Esophagus muscularis mucosa (tissue), 4 donors: Measurements from ENCODE around the gene TMEM263. TPM values are rescaled to one million over a fixed set of nuclear protein-coding genes. Genes with fewer than 3 reads are reported as not detected.

ENCODE experiments used
- DNase-seq: peaks from one replicate; pipeline ENCODE4 v3.0.0-alpha.2; 2017; ENCODE audit errors: extremely low spot score
- H3K27ac ChIP-seq, 4 donors: fragments of 200-600 bp; sonication (generic); replicated peaks in 1 of 4; 1 replicate in 3 of 4; 2 replicates in 1 of 4; pipeline ENCODE4 v1.5.1; 2016 to 2019; ENCODE audit warnings: mild to moderate bottlenecking in 1 of 4
- H3K27me3 ChIP-seq, 4 donors: fragments of 200-600 bp; sonication (generic); one replicate each; pipeline versions ENCODE4 v1.5.1 to v1.6.0; 2016 to 2019
- H3K36me3 ChIP-seq, 4 donors: fragments of 200-600 bp; sonication (generic); one replicate each; pipeline ENCODE4 v1.5.1; 2016 to 2019
- H3K4me1 ChIP-seq, 4 donors: fragments of 200-600 bp; sonication (generic); one replicate each; pipeline ENCODE4 v1.5.1; 2016 to 2019
- H3K4me3 ChIP-seq, 4 donors: fragments of 200-600 bp; sonication (generic); 1 replicate in 2 of 4; 2 replicates in 2 of 4; pipeline ENCODE4 v1.5.1; 2016 to 2019; ENCODE audit warnings: mild to moderate bottlenecking in 4 of 4, moderate library complexity in 1 of 4
- H3K9me3 ChIP-seq, 4 donors: fragments of 200-600 bp; sonication (generic); 1 replicate in 3 of 4; 2 replicates in 1 of 4; pipeline ENCODE4 v1.5.1; 2016 to 2019
- EP300 ChIP-seq: sonication (generic); formaldehyde crosslinking; IDR thresholded peaks from one replicate; pipeline ENCODE4 v1.6.1; 2017; ENCODE audit warnings: antibody characterized with exemption
- POLR2A ChIP-seq: fragments of 450-650 bp; IDR thresholded peaks from one replicate; pipeline ENCODE4 v1.6.1; 2017; ENCODE audit warnings: antibody characterized with exemption, moderate library complexity, mild to moderate bottlenecking, low read depth
- POLR2AphosphoS5 ChIP-seq, 2 donors: sonication (generic); formaldehyde crosslinking; IDR thresholded peaks; one replicate each; pipeline ENCODE4 v1.6.1; 2017; ENCODE audit warnings: antibody characterized with exemption in 2 of 2
- WGBS: methylation state at CpG from one replicate; pipeline ENCODE4 v1.1.5; 2018; 5-methylcytosine and 5-hydroxymethylcytosine counted together
- intact Hi-C: fragments of 100-400 bp; cut with DNase I; formaldehyde crosslinking; loops from one replicate; pipeline ENCODE4 v1.15.1; 2023
- total RNA-seq, 4 donors: library from RNA; depleted of rRNA; stranded (reverse); fragments of >200 nt; gene quantifications; one replicate each; pipeline versions ENCODE4 v1.1.0 to v1.2.1, GENCODE V29; 2016
- TF ChIP-seq, protein P1 (sequence below), 3 experiments: fragments of 200-600 bp in 2 of 3; fragments of 450-650 bp in 1 of 3; sonication (generic) in 2 of 3; IDR thresholded peaks; one replicate each; pipeline ENCODE4 v1.5.1; 2017 to 2019; ENCODE audit warnings: antibody characterized with exemption in 3 of 3, mild to moderate bottlenecking in 2 of 3, moderate library complexity in 1 of 3

The TMEM263 gene
- total RNA-seq, 4 donors from 2014 or later, result 31.1 to 39.9 (median 34.5) TPM

DNA sequence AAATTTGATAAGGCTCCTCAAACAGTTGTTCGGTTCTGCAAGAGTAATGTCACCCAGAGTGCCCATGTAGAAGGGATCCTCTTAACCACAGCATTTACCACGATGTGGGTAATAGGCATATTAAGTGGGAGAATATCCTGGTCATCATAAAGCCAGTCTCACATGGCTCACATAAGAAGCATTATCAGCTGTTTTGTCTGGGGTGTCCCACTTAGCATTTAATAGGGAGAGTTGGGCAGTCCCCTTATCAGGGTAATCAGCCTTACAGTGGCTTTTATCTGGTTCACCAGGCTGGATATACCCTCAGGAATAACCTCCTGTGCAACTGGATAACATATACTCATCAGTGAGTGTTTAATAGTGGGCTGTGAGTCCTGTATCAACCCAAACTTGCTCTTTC is 12.9 kb upstream of the TMEM263 start:
- H3K27ac ChIP-seq, result no peak overlapping the region
- no peaks in the 10 kb centered on the region for H3K9me3 ChIP-seq
- 94% methylated on average over 2 of the region's 2 CpGs for WGBS
- H3K36me3 ChIP-seq, result no peaks in the 10 kb centered on the region
- H3K27me3 ChIP-seq, result no peaks in the 10 kb centered on the region
- no peak overlapping the region for H3K4me3 ChIP-seq
- no peak for DNase-seq
- TF ChIP-seq, protein P1, sequence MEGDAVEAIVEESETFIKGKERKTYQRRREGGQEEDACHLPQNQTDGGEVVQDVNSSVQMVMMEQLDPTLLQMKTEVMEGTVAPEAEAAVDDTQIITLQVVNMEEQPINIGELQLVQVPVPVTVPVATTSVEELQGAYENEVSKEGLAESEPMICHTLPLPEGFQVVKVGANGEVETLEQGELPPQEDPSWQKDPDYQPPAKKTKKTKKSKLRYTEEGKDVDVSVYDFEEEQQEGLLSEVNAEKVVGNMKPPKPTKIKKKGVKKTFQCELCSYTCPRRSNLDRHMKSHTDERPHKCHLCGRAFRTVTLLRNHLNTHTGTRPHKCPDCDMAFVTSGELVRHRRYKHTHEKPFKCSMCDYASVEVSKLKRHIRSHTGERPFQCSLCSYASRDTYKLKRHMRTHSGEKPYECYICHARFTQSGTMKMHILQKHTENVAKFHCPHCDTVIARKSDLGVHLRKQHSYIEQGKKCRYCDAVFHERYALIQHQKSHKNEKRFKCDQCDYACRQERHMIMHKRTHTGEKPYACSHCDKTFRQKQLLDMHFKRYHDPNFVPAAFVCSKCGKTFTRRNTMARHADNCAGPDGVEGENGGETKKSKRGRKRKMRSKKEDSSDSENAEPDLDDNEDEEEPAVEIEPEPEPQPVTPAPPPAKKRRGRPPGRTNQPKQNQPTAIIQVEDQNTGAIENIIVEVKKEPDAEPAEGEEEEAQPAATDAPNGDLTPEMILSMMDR (IDR thresholded peaks at IDR 0.05), result no peak
- no peak for TF ChIP-seq EP300
- no peak for TF ChIP-seq POLR2AphosphoS5 (IDR thresholded peaks at IDR 0.05)
- no peak for TF ChIP-seq POLR2A
- intact Hi-C loops, result no loop called here
- H3K4me1 ChIP-seq, result no peaks in the 10 kb centered on the region

DNA sequence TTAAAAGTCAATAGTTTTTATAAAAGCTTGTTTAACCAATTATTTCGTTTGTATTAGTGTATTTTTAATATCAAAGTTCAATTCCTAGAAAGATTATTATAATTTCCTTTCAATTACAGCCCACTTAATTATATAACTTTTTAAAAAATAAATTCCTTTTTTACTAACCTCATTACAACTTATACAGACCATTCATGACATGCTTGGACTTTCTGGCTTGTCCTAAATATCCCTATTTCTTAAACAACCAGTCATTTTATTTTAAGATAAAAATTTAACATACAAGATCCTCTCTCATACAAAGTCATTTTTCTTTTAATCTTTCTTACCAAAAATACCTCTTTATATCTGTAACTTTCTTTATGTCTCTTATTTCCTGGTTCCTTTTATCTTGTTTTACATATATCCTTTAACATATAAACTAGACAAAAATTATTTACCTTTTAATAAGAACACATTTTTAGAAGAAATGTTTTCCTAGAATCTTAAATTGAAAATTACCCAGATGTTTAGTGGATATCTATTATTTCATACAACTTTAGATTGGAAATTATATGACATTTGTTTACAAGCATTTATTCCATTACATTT is 10.4 kb upstream of the TMEM263 start:
- Histone ChIP-seq H3K4me3 (no peak overlapping the region), H3K27ac (no peak overlapping the region), H3K36me3 (no peaks in the 10 kb centered on the region), H3K9me3 (no peaks in the 10 kb centered on the region), H3K27me3 (no peaks in the 10 kb centered on the region), H3K4me1 (no peaks in the 10 kb centered on the region)
- intact Hi-C loops, result no loop called here
- TF ChIP-seq, protein P1 (IDR thresholded peaks at IDR 0.05), result no peak
- TF ChIP-seq POLR2A, result no peak
- WGBS, result 32% methylated on average over 1 of the region's 1 CpG
- DNase-seq, result no peak

DNA sequence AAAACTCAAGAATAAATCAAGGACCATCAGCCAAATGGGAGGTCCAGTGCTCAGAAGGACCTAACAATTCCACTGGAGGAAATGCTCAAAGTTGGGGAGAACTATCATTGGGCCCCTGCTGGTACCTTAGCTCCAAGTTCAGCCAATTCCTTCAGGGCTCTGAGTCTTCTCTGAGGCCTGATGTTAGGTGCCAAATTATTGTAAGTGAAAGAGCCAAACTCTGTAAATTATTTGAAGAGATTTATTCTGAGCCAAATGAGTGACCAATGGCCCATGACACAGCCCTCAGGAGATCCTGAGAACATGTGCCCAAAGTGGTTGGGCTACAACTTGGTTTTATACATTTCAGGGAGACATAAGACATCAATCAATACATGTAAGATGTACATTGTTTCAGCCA is 8.2 kb upstream of the TMEM263 start:
- no peak for TF ChIP-seq EP300
- no peak for TF ChIP-seq POLR2A
- TF ChIP-seq, protein P1 (IDR thresholded peaks at IDR 0.05), result no peak
- TF ChIP-seq POLR2AphosphoS5 (IDR thresholded peaks at IDR 0.05), result no peak
- intact Hi-C loops, result no loop called here

DNA sequence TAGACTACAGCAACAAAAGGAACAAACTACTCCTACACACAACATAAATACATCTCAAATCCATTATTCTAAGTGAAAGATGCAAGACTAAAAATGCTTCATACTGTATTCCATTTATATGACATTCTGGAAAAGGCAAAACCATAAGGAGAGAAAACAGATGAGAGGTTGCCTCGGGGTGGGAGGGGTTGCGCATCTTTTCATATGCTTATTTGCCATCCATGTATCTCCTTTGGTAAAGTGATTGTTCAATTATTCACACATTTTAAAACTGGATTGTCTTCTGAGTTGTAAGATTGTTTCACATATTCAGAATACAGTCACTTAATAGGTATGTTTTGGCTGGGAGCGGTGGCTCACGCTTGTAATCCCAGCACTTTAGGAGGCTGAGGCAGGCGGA is 5.1 kb upstream of the TMEM263 start:
- TF ChIP-seq POLR2A (no peak), POLR2AphosphoS5 (IDR thresholded peaks at IDR 0.05) (no peak), EP300 (no peak)
- TF ChIP-seq, protein P1 (IDR thresholded peaks at IDR 0.05), result no peak
- H3K4me3 ChIP-seq, result no peak overlapping the region
- DNase-seq, result no peak
- WGBS, result 94% methylated on average over 5 of the region's 5 CpGs
- intact Hi-C loops, result no loop called here
- H3K36me3 ChIP-seq, result no peaks in the 10 kb centered on the region
- no peaks in the 10 kb centered on the region for H3K9me3 ChIP-seq
- H3K4me1 ChIP-seq, result peaks cover 0 to 11% (median 9%) of the 10 kb centered on the region in 4 donors
- no peaks in the 10 kb centered on the region for H3K27me3 ChIP-seq
- no peak overlapping the region for H3K27ac ChIP-seq

More for the DNA sequence above, 8.2 kb upstream of the TMEM263 start:
- Histone ChIP-seq H3K27me3 (no peaks in the 10 kb centered on the region), H3K4me3 (no peak overlapping the region), H3K9me3 (no peaks in the 10 kb centered on the region), H3K4me1 (no peaks in the 10 kb centered on the region), H3K36me3 (no peaks in the 10 kb centered on the region), H3K27ac (no peak overlapping the region)
- DNase-seq, result no peak
